SH-SY5Y (cell line): ENCODE data around the gene PKD1L1.

Experiments
- GATA2 ChIP-seq: IDR thresholded peaks from 2 replicates; pipeline ENCODE4 v1.6.1; 2011; ENCODE audit warnings: mild to moderate bottlenecking, low read depth, low read length
- GATA3 ChIP-seq: IDR thresholded peaks from 2 replicates; pipeline ENCODE4 v1.6.1; 2011; ENCODE audit warnings: low read depth, mild to moderate bottlenecking, low read length, moderate library complexity

DNA sequence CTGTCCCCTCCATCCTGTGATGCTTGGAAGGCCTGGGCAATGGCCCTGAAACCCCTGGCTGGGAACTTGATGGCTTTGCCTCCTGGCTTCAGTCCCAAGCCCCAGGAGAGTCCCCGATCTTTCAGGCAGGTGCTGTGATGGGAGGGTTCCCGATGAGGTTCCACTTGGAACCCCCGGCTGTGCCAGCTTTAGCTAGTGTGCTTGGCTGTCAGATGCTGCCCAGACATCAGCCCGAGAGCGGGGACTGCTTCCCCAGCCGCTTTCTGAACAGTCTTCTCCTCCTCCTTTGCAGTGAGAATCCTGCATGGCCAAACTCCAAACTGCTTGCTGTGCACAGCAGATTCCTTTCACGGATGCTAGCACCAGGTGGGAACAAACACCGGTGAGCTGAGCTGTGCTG, 58.1 kb downstream of the PKD1L1 start:
- TF ChIP-seq GATA2 = no peak
- no peak for TF ChIP-seq GATA3
